GM23248 (cell line): Measurements from ENCODE around the gene CCDC171.

Experiments
- EZH2 ChIP-seq: fragments of 200-600 bp; sonication (generic); IDR thresholded peaks from 2 replicates; pipeline ENCODE4 v1.6.1; 2018; ENCODE audit warnings: antibody characterized with exemption, mild to moderate bottlenecking; ENCODE audit not compliant: insufficient read depth, poor library complexity, severe bottlenecking
- EZH2phosphoT487 ChIP-seq: fragments of 200-600 bp; sonication (generic); IDR thresholded peaks from 2 replicates; pipeline ENCODE4 v1.6.1; 2018; ENCODE audit warnings: antibody characterized with exemption, moderate library complexity, mild to moderate bottlenecking, low read depth; ENCODE audit not compliant: insufficient read depth

GRCh38 chr9:15525958-15526357 lies 26.9 kb upstream of the CCDC171 start:
- TF ChIP-seq EZH2 (no peak), EZH2phosphoT487 (no peak)
